GM23248 (cell line): ENCODE data around the gene G2E3. TPM values are rescaled to one million over a fixed set of nuclear protein-coding genes. Genes with fewer than 3 reads are reported as not detected.
A peak's percentile ranks its signal among the peaks of the same experiment; 100 is the strongest.
"Not testable (repeated sequence)": the region's sequence is repeated elsewhere in the genome, so short reads cannot be mapped to it uniquely, and the experiment has no call there.

Source experiments
- DNase-seq: peaks from one replicate; pipeline ENCODE4 v3.0.0-alpha.2; 2015
- H2AFZ ChIP-seq: fragments of 200-600 bp; sonication (generic); 2 replicates; pipeline ENCODE4 v1.6.1; 2016; ENCODE audit warnings: antibody characterized with exemption
- H3F3A ChIP-seq: fragments of 200-600 bp; sonication (generic); 2 replicates; pipeline ENCODE4 v1.6.1; 2016; ENCODE audit warnings: mild to moderate bottlenecking, antibody characterized with exemption, mixed run types; ENCODE audit not compliant: insufficient read depth
- H3K27ac ChIP-seq: fragments of 200-600 bp; sonication (generic); 2 replicates; pipeline ENCODE4 v1.5.1; 2016; ENCODE audit warnings: mild to moderate bottlenecking
- H3K27me3 ChIP-seq: fragments of 200-600 bp; sonication (generic); replicated peaks from 2 replicates; pipeline ENCODE4 v1.6.1; 2016; ENCODE audit warnings: mild to moderate bottlenecking; ENCODE audit not compliant: insufficient read depth
- H3K36me3 ChIP-seq: fragments of 200-600 bp; sonication (generic); 2 replicates; pipeline ENCODE4 v1.6.1; 2016; ENCODE audit warnings: low read depth, mild to moderate bottlenecking
- H3K4me1 ChIP-seq: fragments of 200-600 bp; sonication (generic); 2 replicates; pipeline ENCODE4 v1.6.1; 2016; ENCODE audit warnings: mild to moderate bottlenecking; ENCODE audit not compliant: insufficient read depth
- H3K4me2 ChIP-seq: fragments of 200-600 bp; sonication (generic); one replicate; pipeline ENCODE4 v1.6.1; 2016; ENCODE audit warnings: mild to moderate bottlenecking; ENCODE audit not compliant: unreplicated experiment
- H3K4me3 ChIP-seq: fragments of 200-600 bp; sonication (generic); 2 replicates; pipeline ENCODE4 v1.5.1; 2016; ENCODE audit warnings: mild to moderate bottlenecking
- H3K79me2 ChIP-seq: fragments of 200-600 bp; sonication (generic); 2 replicates; pipeline ENCODE4 v1.6.1; 2016; ENCODE audit warnings: mild to moderate bottlenecking; ENCODE audit not compliant: insufficient read depth
- H3K9ac ChIP-seq: fragments of 200-600 bp; sonication (generic); 2 replicates; pipeline ENCODE4 v1.6.1; 2016; ENCODE audit warnings: mild to moderate bottlenecking
- H3K9me2 ChIP-seq: fragments of 200-600 bp; sonication (generic); 2 replicates; pipeline ENCODE4 v1.6.1; 2016; ENCODE audit warnings: mixed run types, mild to moderate bottlenecking, moderate library complexity; ENCODE audit not compliant: insufficient read depth
- H3K9me3 ChIP-seq: fragments of 200-600 bp; sonication (generic); one replicate; pipeline ENCODE4 v1.6.1; 2017; ENCODE audit warnings: low read depth
- H4K20me1 ChIP-seq: fragments of 200-600 bp; sonication (generic); 2 replicates; pipeline ENCODE4 v1.6.0; 2016; ENCODE audit not compliant: insufficient read depth
- EZH2 ChIP-seq: fragments of 200-600 bp; sonication (generic); IDR thresholded peaks from 2 replicates; pipeline ENCODE4 v1.6.1; 2018; ENCODE audit warnings: antibody characterized with exemption, mild to moderate bottlenecking; ENCODE audit not compliant: insufficient read depth, poor library complexity, severe bottlenecking
- EZH2phosphoT487 ChIP-seq: fragments of 200-600 bp; sonication (generic); IDR thresholded peaks from 2 replicates; pipeline ENCODE4 v1.6.1; 2018; ENCODE audit warnings: antibody characterized with exemption, moderate library complexity, mild to moderate bottlenecking, low read depth; ENCODE audit not compliant: insufficient read depth
- WGBS, 2 experiments: methylation state at CpG; one replicate each; pipeline ENCODE4 v1.1.6; 2015 to 2017; ENCODE audit warnings: low lambda C conversion rate in 2 of 2, low coverage in 1 of 2; ENCODE audit errors: missing lambda C conversion rate in 2 of 2; 5-methylcytosine and 5-hydroxymethylcytosine counted together
- in situ Hi-C: fragments of 300-500 bp; cut with MboI; formaldehyde crosslinking; loops from 2 replicates; pipeline ENCODE4 v1.15.0; 2020
- polyA plus RNA-seq: library from polyadenylated mRNA; unstranded; fragments of >200 nt; fragmentation: Nextera tagmentation; extraction: Ambion mirVana; gene quantifications from 2 replicates; pipeline ENCODE4 v1.2.1, GENCODE V29; 2016
- total RNA-seq: library from RNA; depleted of rRNA; stranded (reverse); fragments of >200 nt; shearing (Covaris generic); gene quantifications from 2 replicates; pipeline ENCODE4 v1.2.3, GENCODE V29; 2014

The G2E3 gene
- total and polyA plus RNA-seq, 2 experiments from 2014 or later: 11.2 to 26.5 TPM

GRCh38 chr14:30541318-30541717 lies 17.6 kb upstream of the G2E3 start:
- no peak overlapping the region for H3K9ac ChIP-seq
- H3K4me2 ChIP-seq: no peak overlapping the region
- H3K36me3 ChIP-seq: no peaks in the 10 kb centered on the region
- H3K9me3 ChIP-seq: no peaks in the 10 kb centered on the region
- no peak overlapping the region for H3K4me3 ChIP-seq
- H3K27ac ChIP-seq: no peak overlapping the region
- no peak for DNase-seq
- H2AFZ ChIP-seq: no peak overlapping the region
- 89 to 100% methylated on average over 1 of the region's 1 CpG for WGBS, 2 experiments
- H3K9me2 ChIP-seq: no peaks in the 10 kb centered on the region
- TF ChIP-seq EZH2 (no peak), EZH2phosphoT487 (no peak)
- in situ Hi-C loops: no loop called here
- H3K79me2 ChIP-seq: no peaks in the 10 kb centered on the region
- no peaks in the 10 kb centered on the region for H4K20me1 ChIP-seq
- no peaks in the 10 kb centered on the region for H3K4me1 ChIP-seq
- H3K27me3 ChIP-seq: peaks cover 3% of the 10 kb centered on the region; the same call in 1 of the 2 replicates
- H3F3A ChIP-seq: no peaks in the 10 kb centered on the region

GRCh38 chr14:30546735-30547134 lies 12.2 kb upstream of the G2E3 start:
- H3F3A ChIP-seq, in situ Hi-C loops, H3K4me2 ChIP-seq, H3K9ac ChIP-seq, H3K9me2 ChIP-seq, H3K9me3 ChIP-seq, H4K20me1 ChIP-seq, H3K27me3 ChIP-seq, H3K79me2 ChIP-seq, H2AFZ ChIP-seq, H3K36me3 ChIP-seq, H3K27ac ChIP-seq, DNase-seq, H3K4me3 ChIP-seq: not testable (repeated sequence)
- WGBS, 2 experiments: 66 to 76% methylated on average over 4 of the region's 4 CpGs
- H3K4me1 ChIP-seq: peaks cover 18% of the 10 kb centered on the region

GRCh38 chr14:30547388-30548048 lies 11.4 kb upstream of the G2E3 start:
- Histone ChIP-seq H3K79me2 (no peaks in the 10 kb centered on the region), H3K27me3 (no peaks in the 10 kb centered on the region; the same call in 1 of the 2 replicates), H3F3A (peaks cover 15% of the 10 kb centered on the region; the same call in 1 of the 2 replicates), H4K20me1 (no peaks in the 10 kb centered on the region), H3K4me2 (no peak overlapping the region), H3K9ac (no peak overlapping the region), H3K36me3 (no peaks in the 10 kb centered on the region), H3K27ac (no peak overlapping the region), H3K4me1 (peaks cover 18% of the 10 kb centered on the region), H3K9me3 (no peaks in the 10 kb centered on the region), H3K4me3 (no peak overlapping the region), H3K9me2 (no peaks in the 10 kb centered on the region), H2AFZ (no peak overlapping the region)
- no peak for DNase-seq
- TF ChIP-seq EZH2phosphoT487: no peak
- no peak for TF ChIP-seq EZH2
- in situ Hi-C loops: no loop called here
- 89% methylated on average over 21 to 37 of the region's 40 CpGs for WGBS, 2 experiments

- Histone ChIP-seq H3K27me3 (no peaks in the 10 kb centered on the region), H3K4me2 (peak overlapping the region; percentile 44), H3F3A (peaks cover 29% of the 10 kb centered on the region), H3K27ac (no peak overlapping the region), H3K79me2 (no peaks in the 10 kb centered on the region), H3K9me2 (no peaks in the 10 kb centered on the region), H2AFZ (no peak overlapping the region), H3K9me3 (no peaks in the 10 kb centered on the region), H3K4me3 (no peak overlapping the region), H3K36me3 (no peaks in the 10 kb centered on the region), H3K9ac (no peak overlapping the region), H4K20me1 (no peaks in the 10 kb centered on the region), H3K4me1 (peaks cover 30% of the 10 kb centered on the region)
- DNase-seq: peak; percentile 47
- in situ Hi-C loops: no loop called here
- TF ChIP-seq EZH2: no peak
- no peak for TF ChIP-seq EZH2phosphoT487
Measured at GRCh38 chr14:30550335-30550734, 8.6 kb upstream of the G2E3 start.

GRCh38 chr14:30551460-30551859 lies 7.5 kb upstream of the G2E3 start:
- H3K27me3 ChIP-seq: no peaks in the 10 kb centered on the region
- no peak overlapping the region for H3K4me3 ChIP-seq
- peaks cover 30% of the 10 kb centered on the region for H3K4me1 ChIP-seq
- H3K4me2 ChIP-seq: no peak overlapping the region
- WGBS, 2 experiments: 56 to 76% methylated on average over 1 of the region's 1 CpG
- H3K36me3 ChIP-seq: no peaks in the 10 kb centered on the region
- H3K9me3 ChIP-seq: no peaks in the 10 kb centered on the region
- no peak for DNase-seq
- no peaks in the 10 kb centered on the region for H3K9me2 ChIP-seq
- H2AFZ ChIP-seq: 0 out of 2 replicates have a peak overlapping the region, but pooled peaks have one; percentile 8
- TF ChIP-seq EZH2: no peak
- TF ChIP-seq EZH2phosphoT487: no peak
- no peak overlapping the region for H3K9ac ChIP-seq
- no peaks in the 10 kb centered on the region for H3K79me2 ChIP-seq
- no peaks in the 10 kb centered on the region for H4K20me1 ChIP-seq
- H3F3A ChIP-seq: peaks cover 29% of the 10 kb centered on the region
- in situ Hi-C loops: no loop called here
- no peak overlapping the region for H3K27ac ChIP-seq
